GM21381 (cell line): ENCODE measurements around the gene HTT-AS.

Experiments used
- ATAC-seq: cut with Tn5 transposase; IDR thresholded peaks from one replicate; pipeline ENCODE4 v1.9.1; 2021; ENCODE audit warnings: mild to moderate bottlenecking, moderate library complexity; ENCODE audit not compliant: unreplicated experiment

Gene HTT-AS

GRCh38 chr4:3031357-3032082 is 42.8 kb downstream of the HTT-AS start:
- no peak for ATAC-seq

GRCh38 chr4:3030566-3031356 is 43.6 kb downstream of the HTT-AS start:
- no peak for ATAC-seq

GRCh38 chr4:3029464-3029863 is 44.9 kb downstream of the HTT-AS start:
- ATAC-seq: no peak

GRCh38 chr4:3026540-3026939 is 47.8 kb downstream of the HTT-AS start:
- no peak for ATAC-seq

- no peak for ATAC-seq
Measured at GRCh38 chr4:3025881-3026280, 48.5 kb downstream of the HTT-AS start.

- no peak for ATAC-seq
Measured at GRCh38 chr4:3022651-3023050, 51.7 kb downstream of the HTT-AS start.

GRCh38 chr4:3022112-3022511 is 52.2 kb downstream of the HTT-AS start:
- no peak for ATAC-seq

GRCh38 chr4:3021627-3022026 is 52.7 kb downstream of the HTT-AS start:
- ATAC-seq: no peak

GRCh38 chr4:3021127-3021526 is 53.2 kb downstream of the HTT-AS start:
- ATAC-seq: no peak

- ATAC-seq: no peak
Measured at GRCh38 chr4:3019145-3019846, 55.0 kb downstream of the HTT-AS start.

- no peak for ATAC-seq
Measured at GRCh38 chr4:3017504-3017903, 56.8 kb downstream of the HTT-AS start.

GRCh38 chr4:3016961-3017360 is 57.4 kb downstream of the HTT-AS start:
- no peak for ATAC-seq

- peak; percentile 73 for ATAC-seq
Measured at GRCh38 chr4:3013839-3014350, 60.4 kb downstream of the HTT-AS start.
